Measurements from ENCODE around the gene MTMR4.
"Not testable (repeated sequence)": the region's sequence is repeated elsewhere in the genome, so short reads cannot be mapped to it uniquely, and the experiment has no call there.

MTMR4 gene

DNA sequence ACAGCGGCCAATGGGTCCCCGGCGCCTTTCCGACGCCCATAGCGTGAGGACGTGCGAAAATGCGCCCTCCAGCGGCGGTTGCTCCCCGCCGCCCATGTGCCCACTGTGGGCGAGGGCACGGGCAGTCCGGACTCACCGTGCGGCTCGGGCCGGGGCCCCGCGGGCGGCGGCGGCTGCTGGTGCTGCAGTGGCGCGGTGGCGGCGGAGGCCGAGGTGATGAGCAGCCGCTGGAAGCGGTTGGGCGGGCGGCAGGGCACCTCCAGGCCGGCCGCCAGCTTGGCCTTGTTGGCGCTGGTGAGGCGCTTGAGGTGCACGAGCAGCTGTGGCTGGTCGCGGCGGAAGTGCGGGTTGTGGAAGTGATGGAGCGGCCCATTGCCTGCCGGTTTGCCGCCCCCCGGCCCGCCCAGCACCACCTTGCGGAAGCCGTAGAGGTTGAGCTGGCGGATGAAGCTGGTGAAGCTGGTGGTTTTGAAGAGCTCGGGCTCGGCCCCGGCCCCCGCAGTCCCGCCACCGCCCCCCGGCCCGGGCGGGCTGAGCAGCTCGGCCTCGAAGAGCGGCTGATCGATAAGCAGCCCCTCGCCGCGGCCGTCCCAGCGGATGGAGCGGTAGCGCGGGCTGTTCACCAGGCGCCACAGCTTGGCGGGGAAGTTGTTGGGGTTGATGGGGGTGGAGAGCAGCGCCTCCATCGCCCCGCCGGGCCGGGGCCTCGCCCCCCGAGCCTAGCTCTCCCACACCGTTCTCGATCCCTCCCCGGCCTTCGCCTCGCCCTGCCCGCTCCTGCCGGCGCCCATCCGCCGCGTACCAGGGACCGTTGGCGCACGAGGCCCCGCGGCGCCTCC lies 26.6 kb downstream of the MTMR4 start, which contains the start of gene HSF5:
HSF5 (minus strand) TSS at position 820 of the 839 bp plus-strand sequence; CDS start at position 686, 134 bp downstream.
- H3K9me3 Mint-ChIP-seq, result no peaks in the 10 kb centered on the region
- peak within 1 kb of the TSS; percentile 76 for H3K4me3 Mint-ChIP-seq
- H3K27ac Mint-ChIP-seq, result peak within 1 kb of the TSS; percentile 23
- peaks cover 19% of the 10 kb centered on the region for H3K4me1 Mint-ChIP-seq
- no peaks in the 10 kb centered on the region for H3K27me3 Mint-ChIP-seq
- peaks cover 12% of the 10 kb centered on the region for H3K36me3 Mint-ChIP-seq

DNA sequence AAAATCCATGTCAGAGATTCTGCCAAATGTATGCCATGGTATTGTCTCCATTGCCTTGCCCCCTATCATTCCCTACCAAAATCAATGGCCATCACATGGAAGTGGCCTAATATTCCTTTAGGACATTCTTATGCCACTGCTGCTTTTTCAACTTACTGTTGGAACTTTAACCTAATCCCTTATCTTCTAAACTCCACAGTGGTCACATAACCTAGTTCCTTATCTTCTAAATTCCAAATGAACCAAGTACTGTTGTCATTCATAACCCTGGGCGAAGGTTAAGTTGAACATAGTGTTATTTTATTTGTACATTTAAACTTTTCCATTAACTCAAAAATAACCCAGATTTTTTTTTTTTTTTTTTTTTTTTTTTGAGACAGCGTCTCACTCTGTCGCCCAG lies 29.8 kb downstream of the MTMR4 start:
- peaks cover 13% of the 10 kb centered on the region for H3K4me1 Mint-ChIP-seq
- no peaks in the 10 kb centered on the region for H3K27me3 Mint-ChIP-seq
- H3K4me3 Mint-ChIP-seq, result no peak overlapping the region
- H3K9me3 Mint-ChIP-seq, result no peaks in the 10 kb centered on the region
- peaks cover 4% of the 10 kb centered on the region for H3K36me3 Mint-ChIP-seq
- H3K27ac Mint-ChIP-seq, result no peak overlapping the region

DNA sequence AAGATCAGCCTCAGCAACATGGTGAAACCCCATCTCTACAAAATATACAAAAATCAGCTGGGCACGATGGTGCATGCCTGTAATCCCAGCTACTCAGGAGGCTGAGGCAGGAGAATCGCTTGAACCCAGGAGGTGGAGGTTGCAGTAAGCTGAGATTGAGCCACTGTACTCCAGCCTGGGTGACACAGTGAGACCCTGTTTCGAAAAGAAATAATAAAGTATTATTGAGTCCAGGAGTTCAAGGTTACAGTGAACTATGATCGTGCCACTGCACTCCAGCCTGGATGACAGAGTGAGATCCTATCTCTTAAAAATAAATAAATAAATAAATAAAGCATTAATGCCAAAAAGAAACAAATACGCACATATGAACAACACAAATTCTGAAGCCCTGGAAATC lies 32.6 kb downstream of the MTMR4 start:
- not testable (repeated sequence) for H3K27me3 Mint-ChIP-seq, H3K4me3 Mint-ChIP-seq, H3K36me3 Mint-ChIP-seq, H3K4me1 Mint-ChIP-seq, H3K9me3 Mint-ChIP-seq, H3K27ac Mint-ChIP-seq

DNA sequence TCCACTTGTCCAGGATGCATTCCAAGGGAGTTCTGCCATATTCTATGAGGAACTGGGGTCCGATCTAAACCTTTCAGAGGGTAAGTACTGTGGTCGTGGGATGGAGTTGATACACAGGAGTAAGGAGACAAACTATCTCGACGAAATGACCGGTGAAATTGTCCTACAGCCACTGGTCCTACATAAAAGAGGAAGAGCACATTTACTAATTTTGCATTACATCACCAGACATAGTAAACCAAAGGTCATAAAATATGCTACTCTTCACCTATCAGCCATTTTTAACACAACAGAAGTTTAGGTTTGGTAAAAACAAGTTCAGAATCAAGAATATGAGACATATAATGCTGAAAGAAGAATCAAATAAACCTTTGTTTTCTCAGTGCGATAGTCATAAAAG lies 34.3 kb downstream of the MTMR4 start:
- Mint-ChIP-seq H3K27me3 (no peaks in the 10 kb centered on the region), H3K9me3 (no peaks in the 10 kb centered on the region), H3K27ac (no peak overlapping the region)

DNA sequence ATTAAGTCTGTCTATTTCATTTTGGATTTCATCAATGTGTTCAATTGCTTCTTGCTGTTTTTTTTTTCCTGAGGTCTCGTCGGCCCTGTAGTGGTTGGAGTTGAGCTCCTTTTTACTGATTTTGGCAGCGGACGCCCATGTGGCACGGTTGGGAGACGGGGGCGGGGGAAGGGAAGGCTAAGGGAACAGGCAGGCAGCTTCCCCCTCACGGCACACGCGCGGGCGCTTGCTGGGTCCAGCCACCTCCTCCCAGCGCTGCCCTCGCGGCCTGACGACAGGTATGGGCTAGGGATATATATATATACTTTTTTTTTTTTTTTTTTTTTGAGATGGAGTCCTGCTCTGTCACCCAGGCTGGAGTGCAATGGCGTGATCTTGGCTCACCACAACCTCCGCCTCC lies 37.6 kb downstream of the MTMR4 start:
- Mint-ChIP-seq H3K4me1 (peaks cover 4% of the 10 kb centered on the region), H3K36me3 (peaks cover 11% of the 10 kb centered on the region), H3K9me3 (no peaks in the 10 kb centered on the region), H3K4me3 (no peak overlapping the region), H3K27ac (no peak overlapping the region), H3K27me3 (no peaks in the 10 kb centered on the region)

More for the DNA sequence above, 34.3 kb downstream of the MTMR4 start:
- peaks cover 4% of the 10 kb centered on the region for H3K4me1 Mint-ChIP-seq
- peaks cover 9% of the 10 kb centered on the region for H3K36me3 Mint-ChIP-seq
- H3K4me3 Mint-ChIP-seq, result no peak overlapping the region

DNA sequence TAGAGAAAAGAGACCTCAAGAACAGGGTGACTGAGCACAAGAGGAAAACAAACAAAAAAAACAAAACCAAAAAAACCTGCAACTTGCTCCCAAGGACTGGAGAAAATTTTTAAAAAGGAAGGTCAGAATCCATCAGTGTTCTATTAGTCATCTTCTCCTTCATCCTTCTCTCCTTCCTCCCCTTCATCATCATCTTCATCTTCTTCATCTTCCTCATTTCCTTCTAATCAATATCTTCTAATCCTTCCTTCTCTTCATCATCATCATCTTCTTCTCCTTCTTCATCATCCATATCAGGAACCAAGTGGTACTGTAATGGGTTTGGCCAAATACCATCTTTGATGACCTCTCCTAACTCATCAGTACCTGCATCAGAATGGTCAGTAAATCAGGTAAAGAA lies 38.5 kb downstream of the MTMR4 start:
- Mint-ChIP-seq H3K4me1 (peaks cover 4% of the 10 kb centered on the region), H3K4me3 (no peak overlapping the region), H3K9me3 (no peaks in the 10 kb centered on the region), H3K36me3 (peaks cover 11% of the 10 kb centered on the region), H3K27ac (no peak overlapping the region), H3K27me3 (no peaks in the 10 kb centered on the region)

DNA sequence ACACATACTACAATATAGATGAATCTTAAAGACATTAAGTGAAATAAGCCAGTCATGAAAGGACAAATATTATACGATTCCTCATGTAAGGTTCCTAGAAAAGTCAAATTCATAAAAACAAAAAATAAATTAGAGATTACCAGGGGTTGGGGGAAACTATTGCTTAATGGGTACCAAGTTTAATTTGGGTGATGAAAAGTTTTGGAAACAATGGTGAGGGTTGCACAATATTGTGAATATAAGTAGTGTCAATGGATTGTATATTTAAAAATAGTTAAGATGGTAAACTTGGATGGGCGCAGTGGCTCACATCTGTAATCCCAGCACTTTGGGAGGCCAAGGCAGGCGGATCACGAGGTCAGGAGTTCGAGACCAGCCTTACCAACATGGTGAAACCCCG lies 44.1 kb downstream of the MTMR4 start:
- Mint-ChIP-seq H3K27ac (no peak overlapping the region), H3K4me1 (peaks cover 4% of the 10 kb centered on the region), H3K36me3 (peaks cover 6% of the 10 kb centered on the region), H3K27me3 (no peaks in the 10 kb centered on the region), H3K9me3 (no peaks in the 10 kb centered on the region), H3K4me3 (no peak overlapping the region)

DNA sequence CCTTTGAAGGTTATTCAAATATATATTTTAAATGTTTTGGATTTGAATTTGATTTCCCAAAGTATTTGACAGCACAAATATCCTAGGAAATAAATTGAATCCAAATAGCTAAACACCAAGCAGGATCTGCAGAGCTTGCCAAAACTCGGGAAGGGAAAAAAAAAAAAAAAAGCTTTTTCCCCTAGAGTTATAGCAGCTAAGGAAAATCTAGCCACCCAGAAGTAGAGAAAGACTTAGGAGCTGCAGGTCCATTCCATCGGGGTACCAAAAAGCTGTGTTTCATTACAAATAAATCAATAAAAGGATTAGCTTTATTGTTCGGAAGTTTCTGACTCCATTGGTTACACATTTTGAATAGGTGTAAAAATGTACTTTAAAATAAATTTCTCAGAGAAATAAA lies 45.5 kb downstream of the MTMR4 start:
- peaks cover 6% of the 10 kb centered on the region for H3K36me3 Mint-ChIP-seq
- no peaks in the 10 kb centered on the region for H3K9me3 Mint-ChIP-seq
- H3K27me3 Mint-ChIP-seq, result no peaks in the 10 kb centered on the region
- peaks cover 3% of the 10 kb centered on the region for H3K4me1 Mint-ChIP-seq
- H3K4me3 Mint-ChIP-seq, result no peak overlapping the region
- H3K27ac Mint-ChIP-seq, result no peak overlapping the region

DNA sequence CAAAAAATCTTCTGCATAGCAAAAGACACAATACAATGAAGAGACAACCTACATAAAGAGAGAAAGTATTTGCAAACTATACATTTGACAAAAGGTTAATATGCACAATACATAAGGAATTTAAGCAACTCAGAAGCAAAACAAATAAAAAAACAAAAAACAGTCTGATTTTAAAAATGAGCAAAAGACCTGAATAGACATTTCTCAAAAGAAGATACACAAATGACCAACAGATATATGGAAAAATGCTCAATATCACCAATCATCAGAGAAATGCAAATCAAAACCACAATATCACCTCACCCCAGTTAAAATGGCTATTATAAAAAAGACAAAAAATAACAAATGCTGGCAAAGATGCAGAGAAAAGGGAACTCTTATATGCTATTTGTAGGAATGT lies 58.9 kb downstream of the MTMR4 start:
- H3K4me1 Mint-ChIP-seq, result no peaks in the 10 kb centered on the region
- no peaks in the 10 kb centered on the region for H3K27me3 Mint-ChIP-seq
- no peaks in the 10 kb centered on the region for H3K9me3 Mint-ChIP-seq
- H3K27ac Mint-ChIP-seq, result no peak overlapping the region
- peaks cover 9% of the 10 kb centered on the region for H3K36me3 Mint-ChIP-seq
- no peak overlapping the region for H3K4me3 Mint-ChIP-seq

DNA sequence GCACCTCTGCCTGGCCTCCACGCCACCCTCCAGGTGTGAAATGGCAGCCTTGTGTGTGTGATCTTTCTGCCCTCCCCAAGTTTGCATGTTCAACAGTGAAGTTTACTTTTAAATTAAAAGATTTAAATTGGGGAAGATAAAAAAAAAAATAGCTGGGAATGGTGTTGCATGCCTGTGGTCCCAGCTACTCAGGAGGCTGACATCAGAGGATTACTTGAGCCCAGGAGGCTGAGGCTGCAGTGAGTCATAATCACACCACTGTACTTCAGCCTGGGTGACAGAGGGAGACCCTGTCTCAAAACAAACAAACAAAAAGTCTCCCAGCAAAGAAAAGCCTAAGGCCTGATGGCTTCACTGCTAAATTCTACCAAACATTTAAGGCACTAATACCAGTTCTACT lies 61.7 kb downstream of the MTMR4 start:
- Mint-ChIP-seq H3K36me3 (peaks cover 11% of the 10 kb centered on the region), H3K4me1 (no peaks in the 10 kb centered on the region), H3K9me3 (no peaks in the 10 kb centered on the region), H3K27ac (no peak overlapping the region), H3K27me3 (no peaks in the 10 kb centered on the region), H3K4me3 (no peak overlapping the region)

DNA sequence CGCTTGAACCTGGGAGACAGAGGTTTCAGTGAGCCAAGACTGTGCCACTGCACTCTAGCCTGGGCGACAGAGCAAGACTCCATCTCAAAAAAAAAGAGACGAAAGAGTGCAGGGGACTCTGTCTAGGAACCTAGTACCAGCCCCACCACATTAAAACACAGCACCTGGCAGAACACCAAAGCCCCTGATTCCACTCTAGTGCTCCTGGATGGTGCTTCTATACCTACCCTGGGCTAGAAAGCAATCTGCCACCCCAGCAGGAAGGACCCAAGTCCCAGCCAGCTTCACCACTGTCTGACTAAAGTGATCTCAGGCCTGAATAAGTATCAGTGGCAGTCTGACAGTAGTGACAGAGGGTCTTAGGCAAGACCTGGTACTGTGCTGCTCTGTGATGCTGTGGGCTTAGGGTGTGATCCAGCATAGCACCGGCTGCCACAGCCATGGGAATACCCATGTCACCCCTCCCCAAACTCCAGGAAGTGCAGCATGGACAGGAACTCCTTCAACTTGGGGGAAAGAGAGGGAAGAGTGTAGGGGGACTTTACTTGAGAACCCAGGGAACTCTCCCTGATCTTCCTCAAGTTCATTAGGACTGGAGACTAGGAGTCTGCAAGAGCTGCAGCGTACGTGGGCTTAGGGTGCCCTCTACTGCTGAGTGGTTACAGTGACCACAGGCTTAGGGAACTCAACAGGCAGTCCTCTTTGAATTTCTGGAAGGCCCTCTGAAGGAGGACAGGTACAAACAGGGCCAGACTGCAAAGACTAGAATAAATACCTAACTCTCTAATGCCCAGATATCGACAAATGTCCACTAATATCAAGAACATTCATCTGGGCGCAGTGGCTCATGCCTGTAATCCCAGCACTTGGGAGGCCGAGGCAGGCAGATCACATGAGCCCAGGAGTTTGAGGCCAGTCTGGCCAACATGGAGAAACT lies 67.1 kb downstream of the MTMR4 start:
- Mint-ChIP-seq H3K27me3 (no peaks in the 10 kb centered on the region), H3K27ac (no peak overlapping the region), H3K4me1 (peaks cover 4% of the 10 kb centered on the region), H3K36me3 (peaks cover 6% of the 10 kb centered on the region), H3K4me3 (no peak overlapping the region), H3K9me3 (no peaks in the 10 kb centered on the region)

DNA sequence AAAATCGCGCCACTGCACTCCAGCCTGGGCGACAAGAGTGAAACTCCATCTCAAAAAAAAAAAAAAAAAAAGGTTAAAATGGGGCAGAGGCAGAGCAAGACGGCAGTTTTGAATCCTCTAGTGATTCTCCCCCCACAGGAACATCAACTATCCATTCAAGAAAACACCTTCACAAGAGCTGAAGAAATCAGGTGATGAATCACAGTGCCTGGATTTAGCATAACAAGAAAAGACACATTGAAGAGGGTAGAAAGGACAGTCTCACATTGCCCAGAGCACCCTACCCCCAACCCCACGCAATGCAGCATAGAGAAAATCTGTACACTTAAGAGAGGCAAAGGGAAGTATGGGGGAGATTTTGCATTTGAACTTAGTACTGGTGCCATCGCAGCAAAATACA lies 68.4 kb downstream of the MTMR4 start:
- H3K27me3 Mint-ChIP-seq, result no peaks in the 10 kb centered on the region
- no peak overlapping the region for H3K27ac Mint-ChIP-seq

More for the DNA sequence above, 68.4 kb downstream of the MTMR4 start:
- Mint-ChIP-seq H3K36me3 (peaks cover 9% of the 10 kb centered on the region), H3K9me3 (no peaks in the 10 kb centered on the region), H3K4me3 (no peak overlapping the region), H3K4me1 (peaks cover 4% of the 10 kb centered on the region)
